ENCODE results near the gene SPON1. TPM values are rescaled to one million over a fixed set of nuclear protein-coding genes. Genes with fewer than 3 reads are reported as not detected.
"Not testable (repeated sequence)": the region's sequence is repeated elsewhere in the genome, so short reads cannot be mapped to it uniquely, and the experiment has no call there.

The SPON1 gene
- total RNA-seq, 1 donor from 2014 or later, result 76.8 TPM

DNA sequence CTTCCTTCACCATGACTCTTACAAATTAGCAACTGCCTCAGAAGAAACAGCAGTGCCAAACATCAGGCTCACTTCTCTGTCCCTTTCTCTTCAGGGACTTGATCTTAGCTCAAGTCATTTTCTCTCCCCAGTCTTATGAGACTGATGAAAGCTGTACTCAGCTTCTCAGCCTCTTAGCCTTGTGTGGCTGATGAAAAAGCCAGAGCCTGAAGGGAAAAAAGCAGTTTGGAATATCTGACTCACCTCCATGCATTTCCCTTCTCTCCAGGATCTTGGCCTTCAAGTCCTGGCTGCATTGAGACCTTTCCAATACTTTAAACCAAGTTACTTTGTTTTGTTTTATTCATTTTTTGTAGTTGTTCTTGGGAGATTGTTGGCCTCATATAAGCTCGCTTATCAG is 195.9 kb downstream of the SPON1 start:
- no peak for ATAC-seq
- no peak overlapping the region for H3K27ac ChIP-seq
- H3K27me3 ChIP-seq, result no peaks in the 10 kb centered on the region
- no peak for DNase-seq
- peaks cover 30% of the 10 kb centered on the region for H3K9me3 ChIP-seq
- no peaks in the 10 kb centered on the region for H3K36me3 ChIP-seq
- no peaks in the 10 kb centered on the region for H3K4me1 ChIP-seq
- TF ChIP-seq, protein P1, sequence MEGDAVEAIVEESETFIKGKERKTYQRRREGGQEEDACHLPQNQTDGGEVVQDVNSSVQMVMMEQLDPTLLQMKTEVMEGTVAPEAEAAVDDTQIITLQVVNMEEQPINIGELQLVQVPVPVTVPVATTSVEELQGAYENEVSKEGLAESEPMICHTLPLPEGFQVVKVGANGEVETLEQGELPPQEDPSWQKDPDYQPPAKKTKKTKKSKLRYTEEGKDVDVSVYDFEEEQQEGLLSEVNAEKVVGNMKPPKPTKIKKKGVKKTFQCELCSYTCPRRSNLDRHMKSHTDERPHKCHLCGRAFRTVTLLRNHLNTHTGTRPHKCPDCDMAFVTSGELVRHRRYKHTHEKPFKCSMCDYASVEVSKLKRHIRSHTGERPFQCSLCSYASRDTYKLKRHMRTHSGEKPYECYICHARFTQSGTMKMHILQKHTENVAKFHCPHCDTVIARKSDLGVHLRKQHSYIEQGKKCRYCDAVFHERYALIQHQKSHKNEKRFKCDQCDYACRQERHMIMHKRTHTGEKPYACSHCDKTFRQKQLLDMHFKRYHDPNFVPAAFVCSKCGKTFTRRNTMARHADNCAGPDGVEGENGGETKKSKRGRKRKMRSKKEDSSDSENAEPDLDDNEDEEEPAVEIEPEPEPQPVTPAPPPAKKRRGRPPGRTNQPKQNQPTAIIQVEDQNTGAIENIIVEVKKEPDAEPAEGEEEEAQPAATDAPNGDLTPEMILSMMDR (IDR thresholded peaks at IDR 0.05), result no peak
- intact Hi-C loops (cut with DNase I), result no loop called here
- H3K4me3 ChIP-seq, result no peak overlapping the region

DNA sequence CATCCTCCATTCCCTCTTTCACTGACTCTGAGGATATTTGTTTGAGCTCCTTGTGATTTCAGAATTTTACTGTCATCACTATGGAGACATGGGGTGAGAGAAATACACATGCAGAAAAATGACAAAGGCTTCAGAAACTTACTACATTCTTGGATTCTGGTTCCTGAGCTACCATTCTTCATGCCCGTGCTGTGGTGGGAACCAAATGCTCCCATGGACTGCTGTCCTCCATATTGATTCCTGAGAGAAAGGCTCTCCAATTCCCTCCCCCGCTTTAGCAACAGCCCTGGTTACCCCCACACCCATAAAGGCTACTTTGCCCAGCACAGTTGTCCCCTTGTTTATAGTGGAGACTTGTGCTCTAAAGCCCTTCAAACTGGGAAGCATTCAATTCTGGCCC is 201.1 kb downstream of the SPON1 start:
- TF ChIP-seq, protein P1 (IDR thresholded peaks at IDR 0.05), result no peak
- ATAC-seq, result no peak
- intact Hi-C loops (cut with DNase I), result no loop called here
- peaks cover 1% of the 10 kb centered on the region for H3K9me3 ChIP-seq
- no peak overlapping the region for H3K27ac ChIP-seq
- no peaks in the 10 kb centered on the region for H3K27me3 ChIP-seq
- no peaks in the 10 kb centered on the region for H3K4me1 ChIP-seq
- H3K36me3 ChIP-seq, result no peaks in the 10 kb centered on the region
- no peak for DNase-seq
- H3K4me3 ChIP-seq, result no peak overlapping the region

DNA sequence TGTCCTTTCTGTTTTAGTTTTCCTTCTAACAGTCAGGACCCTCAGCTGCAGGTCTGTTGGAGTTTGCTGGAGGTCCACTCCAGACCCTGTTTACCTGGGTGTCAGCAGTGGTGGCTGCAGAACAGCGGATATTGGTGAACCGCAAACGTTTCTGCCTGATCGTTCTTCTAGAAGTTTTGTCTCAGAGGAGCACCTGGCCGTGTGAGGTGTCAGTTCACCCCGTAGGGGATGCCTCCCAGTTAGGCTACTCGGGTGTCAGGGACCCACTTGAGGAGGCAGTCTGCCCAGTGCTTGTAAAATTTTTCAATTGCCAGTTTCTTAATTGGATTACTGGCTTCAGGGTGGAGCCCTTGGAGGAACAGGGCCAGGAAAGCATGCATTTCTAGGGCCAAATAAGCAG is 211.2 kb downstream of the SPON1 start:
- intact Hi-C loops (cut with DNase I); ATAC-seq; H3K27me3 ChIP-seq; H3K9me3 ChIP-seq; H3K4me1 ChIP-seq; H3K4me3 ChIP-seq; DNase-seq; H3K27ac ChIP-seq; H3K36me3 ChIP-seq: not testable (repeated sequence)

DNA sequence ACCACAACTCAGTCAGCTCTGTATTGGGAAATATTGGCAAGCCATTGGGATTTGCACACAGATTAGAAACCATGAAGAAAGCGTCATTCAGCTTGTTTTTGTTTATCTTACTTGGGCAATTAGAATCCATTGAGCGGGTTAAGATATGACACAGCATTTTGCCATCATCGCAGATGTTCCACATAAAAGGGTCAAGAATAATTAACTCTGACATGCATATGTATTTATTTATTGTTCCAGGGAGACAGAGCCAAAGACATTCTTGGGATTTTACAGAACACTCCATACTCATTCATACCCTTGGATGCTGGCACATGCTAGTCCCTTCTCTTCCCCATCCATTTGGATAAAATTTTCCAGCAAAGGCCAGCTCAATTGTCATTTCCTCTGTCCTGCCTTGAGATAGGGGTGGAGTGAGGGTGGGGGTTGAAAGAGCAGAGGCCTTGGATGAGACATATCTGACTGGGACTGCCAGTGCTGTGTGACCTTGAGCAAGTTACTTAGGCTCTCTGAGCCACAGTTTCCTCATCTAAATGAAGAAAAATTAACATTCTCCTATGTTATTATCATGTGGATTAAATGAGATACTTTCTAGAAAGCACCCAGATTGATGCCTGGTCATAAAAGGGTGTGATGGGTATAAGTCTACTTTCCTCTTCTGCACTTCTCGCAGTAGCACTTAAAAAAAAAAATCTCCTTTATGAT is 216.7 kb downstream of the SPON1 start:
- DNase-seq (no peak), ATAC-seq (peak; percentile 49)
- TF ChIP-seq, protein P1 (IDR thresholded peaks at IDR 0.05), result no peak
- H3K36me3 ChIP-seq, result no peaks in the 10 kb centered on the region
- intact Hi-C loops (cut with DNase I), result no loop called here
- no peak overlapping the region for H3K27ac ChIP-seq
- H3K4me3 ChIP-seq, result no peak overlapping the region
- H3K27me3 ChIP-seq, result no peaks in the 10 kb centered on the region
- no peaks in the 10 kb centered on the region for H3K4me1 ChIP-seq
- no peaks in the 10 kb centered on the region for H3K9me3 ChIP-seq

DNA sequence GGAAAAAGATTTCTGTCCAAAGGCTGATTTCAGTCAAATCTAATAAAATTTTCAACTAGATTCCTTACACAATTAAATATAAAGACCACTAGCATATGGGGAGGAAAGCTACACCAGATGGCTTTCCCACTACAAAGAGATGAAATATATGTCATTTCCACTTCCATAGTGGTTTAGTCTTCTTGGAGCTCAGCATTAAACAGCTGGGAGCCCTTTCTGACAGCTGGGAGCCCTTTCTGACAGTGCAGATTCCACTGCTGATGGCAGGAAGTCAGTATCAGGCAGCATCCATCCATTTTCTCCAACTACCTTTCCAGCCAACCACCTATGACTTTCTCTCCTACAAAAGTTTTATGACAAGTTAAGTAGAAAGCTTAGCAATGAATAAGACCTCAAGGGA is 218.6 kb downstream of the SPON1 start:
- no peak for DNase-seq
- no peaks in the 10 kb centered on the region for H3K27me3 ChIP-seq
- H3K36me3 ChIP-seq, result no peaks in the 10 kb centered on the region
- TF ChIP-seq, protein P1 (IDR thresholded peaks at IDR 0.05), result no peak
- H3K4me1 ChIP-seq, result peaks cover 6% of the 10 kb centered on the region
- no peak for ATAC-seq
- no peak overlapping the region for H3K4me3 ChIP-seq
- intact Hi-C loops (cut with DNase I), result no loop called here
- no peaks in the 10 kb centered on the region for H3K9me3 ChIP-seq
- peak overlapping the region; percentile 32 for H3K27ac ChIP-seq

DNA sequence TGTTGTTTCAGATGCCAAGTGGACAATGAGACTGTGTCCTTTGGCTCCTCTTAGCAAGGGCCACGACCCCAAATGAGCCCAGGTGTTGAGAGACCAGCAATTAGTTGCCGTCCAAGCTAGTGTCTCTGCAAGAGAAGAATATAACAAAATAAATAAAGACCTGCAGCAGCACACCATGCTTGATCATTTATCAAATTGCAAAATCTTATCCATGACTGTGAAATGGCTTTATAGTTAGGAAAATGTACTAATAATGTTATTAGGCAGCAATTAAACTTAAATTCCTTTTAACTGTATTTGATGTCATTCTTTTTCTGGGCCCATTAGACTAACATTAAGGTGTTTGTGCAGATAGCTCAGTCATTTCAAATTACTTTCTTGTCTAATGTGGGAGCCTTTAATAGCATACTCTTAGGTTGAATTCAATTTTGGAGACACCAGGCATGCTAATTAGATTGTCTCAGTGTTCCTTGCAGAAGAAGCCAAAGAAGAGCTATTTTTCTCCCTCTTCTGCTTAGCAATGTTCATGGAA is 220.4 kb downstream of the SPON1 start:
- Histone ChIP-seq H3K4me1 (peaks cover 6% of the 10 kb centered on the region), H3K9me3 (no peaks in the 10 kb centered on the region), H3K4me3 (no peak overlapping the region), H3K27me3 (no peaks in the 10 kb centered on the region), H3K27ac (no peak overlapping the region), H3K36me3 (no peaks in the 10 kb centered on the region)
- DNase-seq (no peak), ATAC-seq (no peak)
- TF ChIP-seq, protein P1 (IDR thresholded peaks at IDR 0.05), result no peak
- intact Hi-C loops (cut with DNase I), result no loop called here

All from upper lobe of right lung (tissue), 1 donor.